A673 (cell line): Measurements from ENCODE around the gene CPA4.

Experiments
- EZH2 ChIP-seq: fragments of 200-600 bp; sonication (generic); IDR thresholded peaks from 2 replicates; pipeline ENCODE4 v1.6.1; 2017; ENCODE audit warnings: borderline replicate concordance, low read depth, mild to moderate bottlenecking, mixed read lengths, antibody characterized with exemption, low read length; ENCODE audit not compliant: poor library complexity, severe bottlenecking
- TF ChIP-seq, protein P1 (sequence below): fragments of 300-800, 200-600 bp; sonication (generic); conservative IDR thresholded peaks from 2 replicates; pipeline ENCODE4 v1.5.1; 2017; ENCODE audit warnings: low read depth, mild to moderate bottlenecking, antibody characterized with exemption, low read length, moderate library complexity, mixed read lengths

DNA sequence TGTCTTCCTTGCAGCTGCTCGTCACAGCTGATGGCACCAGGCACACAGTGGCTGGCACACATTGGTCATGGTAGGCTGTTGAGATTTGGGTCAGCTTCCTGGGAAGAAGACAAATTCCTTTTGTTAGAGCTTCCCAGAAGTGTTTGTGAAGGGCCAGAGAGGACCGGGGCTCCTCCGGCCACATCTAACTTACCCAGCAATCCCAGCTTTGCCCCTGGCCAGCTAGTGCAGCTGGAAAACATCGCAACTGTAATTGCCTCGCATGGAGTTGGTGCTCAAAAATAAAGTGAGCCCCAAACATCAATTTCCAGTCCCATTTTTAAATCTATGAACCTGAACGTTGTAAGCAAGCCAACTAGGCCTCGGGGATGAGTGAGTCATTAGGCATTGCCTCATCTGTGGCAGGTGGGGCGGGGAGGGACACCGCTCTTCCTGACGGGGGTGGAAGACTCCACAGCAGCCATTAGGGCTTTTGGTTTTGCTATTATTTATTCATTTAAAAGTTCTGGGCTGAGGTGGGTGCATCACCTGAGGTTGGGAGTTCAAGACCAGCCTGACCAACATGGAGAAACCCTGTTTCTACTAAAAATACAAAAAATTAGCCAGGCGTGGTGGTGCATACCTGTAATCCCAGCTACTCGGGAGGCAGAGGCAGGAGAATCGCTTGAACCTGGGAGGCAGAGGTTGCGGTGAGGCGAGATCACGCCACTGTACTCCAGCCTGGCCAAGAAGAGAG, 64.1 kb downstream of the CPA4 start:
- TF ChIP-seq, protein P1, sequence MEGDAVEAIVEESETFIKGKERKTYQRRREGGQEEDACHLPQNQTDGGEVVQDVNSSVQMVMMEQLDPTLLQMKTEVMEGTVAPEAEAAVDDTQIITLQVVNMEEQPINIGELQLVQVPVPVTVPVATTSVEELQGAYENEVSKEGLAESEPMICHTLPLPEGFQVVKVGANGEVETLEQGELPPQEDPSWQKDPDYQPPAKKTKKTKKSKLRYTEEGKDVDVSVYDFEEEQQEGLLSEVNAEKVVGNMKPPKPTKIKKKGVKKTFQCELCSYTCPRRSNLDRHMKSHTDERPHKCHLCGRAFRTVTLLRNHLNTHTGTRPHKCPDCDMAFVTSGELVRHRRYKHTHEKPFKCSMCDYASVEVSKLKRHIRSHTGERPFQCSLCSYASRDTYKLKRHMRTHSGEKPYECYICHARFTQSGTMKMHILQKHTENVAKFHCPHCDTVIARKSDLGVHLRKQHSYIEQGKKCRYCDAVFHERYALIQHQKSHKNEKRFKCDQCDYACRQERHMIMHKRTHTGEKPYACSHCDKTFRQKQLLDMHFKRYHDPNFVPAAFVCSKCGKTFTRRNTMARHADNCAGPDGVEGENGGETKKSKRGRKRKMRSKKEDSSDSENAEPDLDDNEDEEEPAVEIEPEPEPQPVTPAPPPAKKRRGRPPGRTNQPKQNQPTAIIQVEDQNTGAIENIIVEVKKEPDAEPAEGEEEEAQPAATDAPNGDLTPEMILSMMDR, result no peak
- no peak for TF ChIP-seq EZH2
